ENCODE results near the gene BPHL.

BPHL gene

DNA sequence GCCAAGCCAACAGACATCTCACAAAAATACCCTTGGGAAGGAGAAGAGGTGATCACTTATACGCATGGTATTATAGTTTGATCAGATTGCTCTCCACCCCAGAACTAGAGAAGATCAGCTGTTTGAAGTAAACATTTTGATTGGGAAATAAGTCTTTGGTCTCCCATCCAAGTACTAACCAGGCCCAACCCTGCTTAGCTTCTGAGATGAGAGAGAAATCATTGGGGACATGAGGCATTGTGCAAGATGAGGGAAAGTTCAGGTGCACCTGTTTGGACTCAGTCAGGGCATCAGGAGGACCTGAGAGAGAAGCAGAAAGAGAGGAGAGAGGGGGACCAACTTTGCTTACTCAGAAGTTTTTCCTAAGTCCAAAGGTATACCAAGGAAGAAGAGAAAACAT is 38.8 kb upstream of the BPHL start:
- no peak overlapping the region for H3K4me3 ChIP-seq (ENCODE audit: low read depth, low read length)
- TF ChIP-seq, protein P1, sequence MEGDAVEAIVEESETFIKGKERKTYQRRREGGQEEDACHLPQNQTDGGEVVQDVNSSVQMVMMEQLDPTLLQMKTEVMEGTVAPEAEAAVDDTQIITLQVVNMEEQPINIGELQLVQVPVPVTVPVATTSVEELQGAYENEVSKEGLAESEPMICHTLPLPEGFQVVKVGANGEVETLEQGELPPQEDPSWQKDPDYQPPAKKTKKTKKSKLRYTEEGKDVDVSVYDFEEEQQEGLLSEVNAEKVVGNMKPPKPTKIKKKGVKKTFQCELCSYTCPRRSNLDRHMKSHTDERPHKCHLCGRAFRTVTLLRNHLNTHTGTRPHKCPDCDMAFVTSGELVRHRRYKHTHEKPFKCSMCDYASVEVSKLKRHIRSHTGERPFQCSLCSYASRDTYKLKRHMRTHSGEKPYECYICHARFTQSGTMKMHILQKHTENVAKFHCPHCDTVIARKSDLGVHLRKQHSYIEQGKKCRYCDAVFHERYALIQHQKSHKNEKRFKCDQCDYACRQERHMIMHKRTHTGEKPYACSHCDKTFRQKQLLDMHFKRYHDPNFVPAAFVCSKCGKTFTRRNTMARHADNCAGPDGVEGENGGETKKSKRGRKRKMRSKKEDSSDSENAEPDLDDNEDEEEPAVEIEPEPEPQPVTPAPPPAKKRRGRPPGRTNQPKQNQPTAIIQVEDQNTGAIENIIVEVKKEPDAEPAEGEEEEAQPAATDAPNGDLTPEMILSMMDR (IDR thresholded peaks at IDR 0.05; ENCODE audit: control insufficient read depth, extremely low read depth, insufficient read depth) = no peak
- no peak for DNase-seq (ENCODE audit: low read depth)

DNA sequence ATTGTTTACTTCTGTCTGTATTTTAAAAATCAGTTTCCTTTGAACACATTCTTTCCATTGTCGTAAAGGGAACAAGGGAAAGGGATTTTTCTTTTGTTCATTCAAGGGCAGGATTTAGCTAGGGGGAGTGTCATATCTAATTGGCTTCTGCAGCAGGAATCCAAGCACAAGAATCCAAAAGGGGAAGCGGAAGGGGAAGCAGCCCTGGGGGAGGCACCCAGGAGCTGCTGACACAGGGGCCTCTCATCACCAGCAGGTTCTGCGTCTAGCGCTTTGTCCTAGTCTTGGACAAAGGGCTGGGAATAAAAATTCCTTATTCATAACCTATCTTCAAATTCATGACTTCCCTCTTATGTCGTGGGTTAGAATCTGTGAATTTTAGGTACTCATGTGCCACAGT is 36.6 kb upstream of the BPHL start:
- no peak overlapping the region for H3K4me3 ChIP-seq (ENCODE audit: low read depth, low read length)
- no peak for DNase-seq (ENCODE audit: low read depth)
- TF ChIP-seq, protein P1 (IDR thresholded peaks at IDR 0.05; ENCODE audit: control insufficient read depth, extremely low read depth, insufficient read depth) = no peak

DNA sequence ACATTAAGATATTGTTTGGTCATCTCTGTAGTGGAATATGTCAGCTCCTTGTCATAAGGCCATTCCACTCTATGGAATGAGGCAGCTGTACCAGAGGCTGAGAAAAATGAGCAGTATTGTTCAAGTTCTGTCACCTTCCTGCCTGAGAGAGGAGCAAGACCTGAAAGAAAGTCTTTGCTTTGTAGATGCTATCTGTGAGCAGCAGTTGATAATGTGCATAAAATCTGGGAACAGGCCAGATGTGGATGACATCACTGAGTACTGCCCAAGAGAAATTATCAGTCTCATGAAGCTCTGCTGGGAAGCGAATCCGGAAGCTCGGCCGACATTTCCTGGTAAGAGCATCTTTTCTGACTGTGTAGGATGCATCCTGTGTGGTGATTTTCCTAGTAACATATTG is 33.4 kb upstream of the BPHL start:
- DNase-seq (ENCODE audit: low read depth) = no peak
- TF ChIP-seq, protein P1 (IDR thresholded peaks at IDR 0.05; ENCODE audit: control insufficient read depth, extremely low read depth, insufficient read depth) = no peak

DNA sequence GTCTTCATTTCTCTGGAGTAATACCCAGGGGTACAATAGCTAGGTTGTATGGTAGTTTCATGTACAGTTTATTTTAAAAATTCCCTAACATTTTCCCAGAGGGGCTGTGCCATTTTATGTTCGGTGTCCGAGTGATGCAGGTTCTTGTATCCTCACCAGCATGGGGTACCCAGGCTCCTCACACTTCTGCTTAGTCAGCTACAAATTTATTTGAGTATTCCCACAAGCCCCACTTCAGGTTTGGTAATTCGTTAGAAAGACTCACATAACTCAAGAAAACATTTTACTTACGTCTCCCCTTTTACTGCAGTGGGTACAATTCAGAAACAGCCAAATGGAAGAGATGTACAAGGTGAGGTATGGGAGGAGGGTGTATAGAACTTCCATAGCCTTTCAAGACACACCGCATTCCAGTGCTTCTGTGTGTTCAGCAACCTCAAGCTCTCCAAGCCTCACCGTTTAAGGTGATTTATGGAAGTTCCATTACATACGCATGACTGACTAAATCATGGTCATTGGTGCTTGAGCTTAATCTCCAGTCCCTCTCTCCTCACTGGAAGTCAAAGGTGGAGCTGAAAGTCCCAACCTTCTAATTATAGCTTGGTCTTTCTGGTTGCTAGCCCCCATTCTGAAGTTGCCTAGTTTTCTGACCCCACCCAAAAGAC is 32.1 kb upstream of the BPHL start:
- TF ChIP-seq, protein P1 (IDR thresholded peaks at IDR 0.05; ENCODE audit: control insufficient read depth, extremely low read depth, insufficient read depth) = no peak
- DNase-seq (ENCODE audit: low read depth) = no peak

More for the DNA sequence above, 33.4 kb upstream of the BPHL start:
- no peak overlapping the region for H3K4me3 ChIP-seq (ENCODE audit: low read depth, low read length)

DNA sequence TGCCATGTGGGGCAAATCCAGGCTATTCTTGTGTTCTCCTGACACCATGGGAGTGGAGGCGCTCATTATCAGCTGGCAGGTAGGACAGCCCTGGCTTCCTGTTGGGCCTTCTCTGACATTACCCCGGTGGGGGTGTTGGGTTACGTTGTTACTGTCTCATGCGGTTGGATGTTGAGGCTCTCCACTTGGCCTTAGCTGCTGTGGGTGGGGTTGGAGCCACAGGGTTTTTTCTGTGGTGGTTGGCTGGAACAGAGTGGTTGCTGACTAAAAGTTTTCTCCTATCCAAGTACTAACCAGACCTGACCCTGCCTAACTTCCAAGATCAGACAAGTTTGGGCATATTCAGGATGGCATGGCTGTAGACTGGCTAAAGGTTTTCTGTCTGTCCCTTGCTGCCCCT is 30.1 kb upstream of the BPHL start:
- TF ChIP-seq, protein P1 (IDR thresholded peaks at IDR 0.05; ENCODE audit: control insufficient read depth, extremely low read depth, insufficient read depth) = no peak
- H3K4me3 ChIP-seq (ENCODE audit: low read depth, low read length) = no peak overlapping the region
- DNase-seq (ENCODE audit: low read depth) = no peak

More for the DNA sequence above, 32.1 kb upstream of the BPHL start:
- H3K4me3 ChIP-seq (ENCODE audit: low read depth, low read length) = no peak overlapping the region

DNA sequence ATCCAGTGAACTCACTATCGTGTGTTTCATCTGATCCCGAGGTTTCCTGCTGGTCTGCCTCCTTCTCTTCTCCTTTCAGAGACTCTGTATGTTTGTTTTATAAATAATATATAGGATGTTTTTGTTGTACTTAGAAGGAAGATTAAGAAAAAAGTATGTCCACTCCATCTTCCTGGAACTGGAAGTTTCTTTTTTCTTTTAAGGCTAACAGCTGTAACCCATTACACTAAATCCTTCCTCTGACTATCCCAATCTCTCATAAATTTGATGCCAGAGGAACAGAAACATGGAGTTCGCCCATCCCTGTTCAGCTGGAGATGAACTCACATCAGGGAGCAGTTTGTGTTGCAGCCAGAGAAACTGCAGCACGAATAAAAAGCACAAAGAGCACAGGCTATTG is 29.5 kb upstream of the BPHL start:
- no peak for DNase-seq (ENCODE audit: low read depth)
- H3K4me3 ChIP-seq (ENCODE audit: low read depth, low read length) = no peak overlapping the region
- TF ChIP-seq, protein P1 (IDR thresholded peaks at IDR 0.05; ENCODE audit: control insufficient read depth, extremely low read depth, insufficient read depth) = no peak

DNA sequence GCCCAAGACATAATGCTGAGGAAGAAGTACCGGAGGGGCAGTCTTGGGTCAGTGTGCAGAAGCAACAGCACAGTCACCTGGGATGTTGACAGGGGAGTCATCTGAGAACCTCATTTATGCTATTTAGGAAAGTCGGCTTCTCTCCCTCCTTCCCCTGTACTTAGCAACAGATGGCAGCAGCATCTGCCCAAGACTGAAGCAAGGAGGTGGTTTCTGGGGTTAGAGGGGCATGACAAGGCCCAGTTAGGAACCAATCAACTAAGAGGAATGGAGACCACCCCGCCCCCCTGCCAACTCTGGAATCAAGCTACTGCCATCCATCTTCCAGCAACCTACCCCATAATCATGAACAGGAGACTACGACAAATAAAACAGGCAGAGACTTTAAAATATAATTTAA is 28.5 kb upstream of the BPHL start:
- TF ChIP-seq, protein P1 (IDR thresholded peaks at IDR 0.05; ENCODE audit: control insufficient read depth, extremely low read depth, insufficient read depth) = no peak
- H3K4me3 ChIP-seq (ENCODE audit: low read depth, low read length) = no peak overlapping the region
- DNase-seq (ENCODE audit: low read depth) = no peak

All from LNCaP clone FGC (cell line).